Right atrium auricular region (tissue), 2 donors: Measurements from ENCODE around the gene FSD2. TPM values are rescaled to one million over a fixed set of nuclear protein-coding genes. Genes with fewer than 3 reads are reported as not detected.

Experiments
- DNase-seq: peaks from one replicate; pipeline ENCODE4 v3.0.0-alpha.2; 2019; ENCODE audit warnings: low spot score
- H3K27ac ChIP-seq, 2 donors: fragments of 200-600 bp; sonication (generic); 1 replicate in 1 of 2; 2 replicates in 1 of 2; pipeline ENCODE4 v1.5.1; 2016 to 2019
- H3K27me3 ChIP-seq, 2 donors: fragments of 200-600 bp; sonication (generic); one replicate each; pipeline versions ENCODE4 v1.5.1 to v1.6.0; 2017 to 2019
- H3K36me3 ChIP-seq: fragments of 200-600 bp; sonication (generic); one replicate; pipeline ENCODE4 v1.5.1; 2016
- H3K4me1 ChIP-seq, 2 donors: fragments of 200-600 bp; sonication (generic); one replicate each; pipeline versions ENCODE4 v1.5.1 to v1.6.0; 2017 to 2019
- H3K4me3 ChIP-seq, 2 donors: fragments of 200-600 bp; sonication (generic); 1 replicate in 1 of 2; 2 replicates in 1 of 2; pipeline ENCODE4 v1.5.1; 2017 to 2019; ENCODE audit warnings: mild to moderate bottlenecking in 1 of 2, moderate library complexity in 1 of 2
- H3K9me3 ChIP-seq, 2 donors: fragments of 200-600 bp; sonication (generic); one replicate each; pipeline ENCODE4 v1.5.1; 2019
- total RNA-seq, 2 donors: library from RNA; depleted of rRNA; stranded (reverse); fragments of >200 nt; gene quantifications; one replicate each; pipeline ENCODE4 v1.1.0, GENCODE V29; 2016
- TF ChIP-seq, protein P1 (sequence below), 2 donors: fragments of 200-600 bp; sonication (generic); IDR thresholded peaks; one replicate each; pipeline ENCODE4 v1.5.1; 2019; ENCODE audit warnings: antibody characterized with exemption in 2 of 2

FSD2 gene
- total RNA-seq, 2 donors from 2014 or later: 9.0 to 58.8 TPM

DNA sequence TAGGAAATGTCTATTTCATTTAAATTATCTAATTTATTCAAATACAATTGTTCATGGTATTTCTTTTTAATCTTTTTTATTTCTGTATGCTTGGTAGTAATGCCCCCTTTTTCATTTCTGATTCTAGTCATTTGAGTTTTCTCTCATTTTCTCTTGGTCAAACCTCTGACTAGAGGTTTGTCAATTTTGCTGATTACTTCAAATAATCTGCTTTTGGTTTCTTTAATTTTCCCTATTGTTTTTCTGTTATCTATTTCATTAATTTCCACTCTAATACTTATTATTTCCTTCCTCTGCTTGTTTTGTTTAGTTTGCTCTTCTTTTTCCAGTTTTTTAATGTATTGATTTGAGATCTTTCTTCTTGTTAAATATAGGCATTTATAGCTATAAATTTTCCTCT is 12.1 kb downstream of the FSD2 start:
- Histone ChIP-seq H3K4me1 (peaks cover 0 to under 1% of the 10 kb centered on the region in 2 donors), H3K9me3 (peaks cover 0 to 9% of the 10 kb centered on the region in 2 donors), H3K36me3 (peaks cover 5% of the 10 kb centered on the region), H3K27me3 (no peaks in the 10 kb centered on the region), H3K4me3 (no peak overlapping the region), H3K27ac (no peak overlapping the region)
- TF ChIP-seq, protein P1, sequence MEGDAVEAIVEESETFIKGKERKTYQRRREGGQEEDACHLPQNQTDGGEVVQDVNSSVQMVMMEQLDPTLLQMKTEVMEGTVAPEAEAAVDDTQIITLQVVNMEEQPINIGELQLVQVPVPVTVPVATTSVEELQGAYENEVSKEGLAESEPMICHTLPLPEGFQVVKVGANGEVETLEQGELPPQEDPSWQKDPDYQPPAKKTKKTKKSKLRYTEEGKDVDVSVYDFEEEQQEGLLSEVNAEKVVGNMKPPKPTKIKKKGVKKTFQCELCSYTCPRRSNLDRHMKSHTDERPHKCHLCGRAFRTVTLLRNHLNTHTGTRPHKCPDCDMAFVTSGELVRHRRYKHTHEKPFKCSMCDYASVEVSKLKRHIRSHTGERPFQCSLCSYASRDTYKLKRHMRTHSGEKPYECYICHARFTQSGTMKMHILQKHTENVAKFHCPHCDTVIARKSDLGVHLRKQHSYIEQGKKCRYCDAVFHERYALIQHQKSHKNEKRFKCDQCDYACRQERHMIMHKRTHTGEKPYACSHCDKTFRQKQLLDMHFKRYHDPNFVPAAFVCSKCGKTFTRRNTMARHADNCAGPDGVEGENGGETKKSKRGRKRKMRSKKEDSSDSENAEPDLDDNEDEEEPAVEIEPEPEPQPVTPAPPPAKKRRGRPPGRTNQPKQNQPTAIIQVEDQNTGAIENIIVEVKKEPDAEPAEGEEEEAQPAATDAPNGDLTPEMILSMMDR (IDR thresholded peaks at IDR 0.05): no peak
- no peak for DNase-seq

DNA sequence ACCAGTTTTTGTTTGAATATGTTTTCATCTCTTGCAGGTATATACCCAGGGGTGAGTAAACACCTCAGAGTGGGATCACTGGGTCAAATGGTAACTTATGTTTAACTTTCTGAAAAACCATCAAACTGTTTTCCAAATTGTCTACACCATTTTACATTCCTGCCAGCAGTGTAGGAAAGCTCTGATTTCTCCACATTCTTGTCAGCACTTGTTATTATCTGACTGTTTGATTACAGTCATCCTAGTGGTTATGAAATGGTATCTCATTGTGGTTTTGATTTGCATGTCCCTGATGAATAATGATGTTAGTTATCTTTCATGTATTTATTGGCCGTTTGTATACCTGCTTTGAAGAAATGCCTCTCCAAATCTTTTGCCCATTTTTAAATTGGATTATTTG is 13.8 kb downstream of the FSD2 start:
- no peaks in the 10 kb centered on the region for H3K27me3 ChIP-seq
- H3K4me1 ChIP-seq: no peaks in the 10 kb centered on the region
- peaks cover 5% of the 10 kb centered on the region for H3K36me3 ChIP-seq
- peaks cover 0 to 9% of the 10 kb centered on the region in 2 donors for H3K9me3 ChIP-seq
- H3K27ac ChIP-seq: no peak overlapping the region
- H3K4me3 ChIP-seq: no peak overlapping the region
- DNase-seq: no peak
- TF ChIP-seq, protein P1 (IDR thresholded peaks at IDR 0.05): no peak

DNA sequence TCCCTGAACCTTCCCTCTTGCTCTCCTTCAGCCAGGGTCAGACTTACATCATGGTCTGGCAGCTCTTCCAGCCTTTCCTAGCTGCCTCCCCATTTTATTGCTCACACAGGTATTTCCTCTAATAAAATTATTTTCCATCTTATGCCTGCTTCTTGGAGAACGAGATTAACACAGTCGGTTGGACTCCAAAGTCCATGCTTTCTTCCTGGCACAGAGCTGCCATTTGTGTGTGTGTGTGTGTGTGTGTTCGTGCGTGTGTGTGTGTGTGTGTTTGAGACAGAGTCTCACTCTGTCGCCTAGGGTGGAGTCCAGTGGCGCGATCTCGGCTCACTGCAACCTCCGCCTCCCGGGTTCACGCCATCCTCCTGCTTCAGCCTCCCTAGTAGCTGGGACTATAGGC is 15.5 kb downstream of the FSD2 start:
- Histone ChIP-seq H3K27me3 (no peaks in the 10 kb centered on the region), H3K36me3 (peaks cover 2% of the 10 kb centered on the region), H3K27ac (no peak overlapping the region), H3K4me3 (no peak overlapping the region), H3K9me3 (peaks cover 0 to 9% of the 10 kb centered on the region in 2 donors), H3K4me1 (no peaks in the 10 kb centered on the region)
- DNase-seq: no peak
- TF ChIP-seq, protein P1 (IDR thresholded peaks at IDR 0.05): no peak

DNA sequence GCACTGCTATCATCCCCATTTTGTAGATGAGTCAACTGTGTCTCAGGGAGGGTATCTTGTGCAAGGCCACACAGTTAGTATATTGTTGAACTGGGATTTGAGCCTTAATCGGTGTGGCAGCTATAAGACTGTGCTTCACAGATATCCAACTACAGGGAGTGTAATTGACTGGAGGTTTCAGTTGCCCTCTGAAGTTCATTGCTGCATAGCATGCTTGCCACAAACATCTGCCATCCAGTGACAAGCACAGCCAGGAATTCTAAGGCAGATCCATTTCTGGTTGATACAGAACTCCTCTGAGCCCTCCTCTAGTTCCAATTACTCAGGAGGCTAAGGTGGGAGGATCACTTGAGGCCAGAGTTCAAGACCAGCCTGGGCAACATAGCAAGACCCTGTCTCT is 16.4 kb downstream of the FSD2 start:
- TF ChIP-seq, protein P1 (IDR thresholded peaks at IDR 0.05): no peak
- H3K4me1 ChIP-seq: no peaks in the 10 kb centered on the region
- H3K4me3 ChIP-seq: no peak overlapping the region
- H3K9me3 ChIP-seq: peaks cover 0 to 9% of the 10 kb centered on the region in 2 donors
- H3K27me3 ChIP-seq: no peaks in the 10 kb centered on the region
- H3K27ac ChIP-seq: no peak overlapping the region
- DNase-seq: no peak
- H3K36me3 ChIP-seq: no peaks in the 10 kb centered on the region

DNA sequence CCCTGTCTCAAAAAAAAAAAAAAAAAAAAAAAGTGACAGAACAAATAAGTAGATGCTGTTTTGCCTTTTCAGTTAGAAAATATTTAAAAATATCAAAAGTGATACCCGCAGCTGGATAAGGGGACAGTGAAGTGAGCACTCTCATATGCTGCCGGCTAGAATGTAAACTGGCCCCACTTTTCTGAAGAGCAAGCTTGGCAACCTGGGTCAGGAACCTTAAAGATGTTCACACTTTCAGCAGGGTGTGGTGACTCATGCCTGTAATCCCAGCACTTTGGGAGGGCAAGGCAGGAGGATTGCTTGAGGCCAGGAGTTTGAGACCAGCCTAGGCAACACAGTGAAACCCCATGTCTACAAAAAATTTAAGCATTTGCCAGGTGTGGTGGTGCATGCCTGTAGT is 17.4 kb downstream of the FSD2 start:
- TF ChIP-seq, protein P1 (IDR thresholded peaks at IDR 0.05): no peak
- H3K27ac ChIP-seq: no peak overlapping the region

DNA sequence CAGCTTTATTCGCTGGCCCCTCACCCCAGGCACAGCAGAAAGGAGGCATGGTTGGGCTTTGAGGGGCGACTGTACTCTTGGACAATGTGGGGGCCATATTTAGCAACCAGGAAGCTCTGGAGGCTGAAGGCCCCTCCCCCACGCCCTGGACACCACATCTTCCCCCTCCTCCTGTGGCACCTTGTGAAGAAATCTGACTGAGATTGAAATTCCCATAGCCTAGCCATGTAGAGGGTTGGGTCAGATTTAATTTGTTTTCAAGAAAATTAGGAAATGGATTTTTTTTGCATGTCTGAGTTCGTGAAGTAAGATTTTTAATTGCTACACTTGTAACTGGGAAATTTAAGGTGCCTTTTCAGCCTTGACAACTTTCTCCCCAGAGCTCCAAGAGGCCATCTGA is 24.5 kb downstream of the FSD2 start:
- DNase-seq: no peak
- H3K4me3 ChIP-seq: no peak overlapping the region
- no peaks in the 10 kb centered on the region for H3K4me1 ChIP-seq
- H3K27ac ChIP-seq: no peak overlapping the region
- TF ChIP-seq, protein P1 (IDR thresholded peaks at IDR 0.05): no peak
- no peaks in the 10 kb centered on the region for H3K27me3 ChIP-seq
- no peaks in the 10 kb centered on the region for H3K9me3 ChIP-seq
- H3K36me3 ChIP-seq: peaks cover 6% of the 10 kb centered on the region

More for the DNA sequence above, 17.4 kb downstream of the FSD2 start:
- H3K27me3 ChIP-seq: no peaks in the 10 kb centered on the region
- DNase-seq: no peak
- H3K9me3 ChIP-seq: peaks cover 0 to 4% of the 10 kb centered on the region in 2 donors
- H3K36me3 ChIP-seq: no peaks in the 10 kb centered on the region
- H3K4me1 ChIP-seq: no peaks in the 10 kb centered on the region
- no peak overlapping the region for H3K4me3 ChIP-seq
